Parietal lobe (tissue), 2 donors: ENCODE measurements around the gene ARG2. TPM values are rescaled to one million over a fixed set of nuclear protein-coding genes. Genes with fewer than 3 reads are reported as not detected.

ENCODE experiments used
- small RNA-seq: library from RNA; depleted of rRNA; stranded (forward); fragments of <200 nt; gene quantifications from one replicate; pipeline ENCODE3, GENCODE V24; 2014; ENCODE audit warnings: low replicate concordance
- total RNA-seq: library from RNA; depleted of rRNA; stranded (reverse); fragments of >200 nt; gene quantifications from one replicate; pipeline ENCODE4 v1.2.3, GENCODE V29; 2014

Gene ARG2
- 40.7 TPM for total RNA-seq

GRCh38 chr14:67619446-67620216 is at the start of gene ARG2:
Gene ARG2 (plus strand): TSS chr14:67619920. CDS start chr14:67619978, 58 bp downstream.

GRCh38 chr14:67599698-67600561 is 19.8 kb upstream of the ARG2 start, which contains the start of gene PIGH:
Gene PIGH (minus strand): TSS chr14:67600268. CDS start chr14:67600203, 65 bp downstream.

GRCh38 chr14:67674480-67675218 is 54.9 kb downstream of the ARG2 start, which contains the start of gene VTI1B:
Gene VTI1B (minus strand): TSS chr14:67674632. CDS start chr14:67674489, 143 bp downstream.

GRCh38 chr14:67695394-67695949 is 75.8 kb downstream of the ARG2 start, which contains the start of gene RDH11:
Gene RDH11 (minus strand): TSS chr14:67695764. CDS start chr14:67695703, 61 bp downstream.

Small RNAs within 50 kb of the gene (small RNA-seq; reads per million reads assigned to genes)
- not detected for gene AL132640.3
- not detected for gene RF00019
- not detected for gene RNA5SP386

Other genes with a start within 250 kb of the ARG2 start
- gene PLEK2, start 207.8 kb upstream of the ARG2 start, total RNA-seq = not detected
- gene TMEM229B, start 131.2 kb upstream of the ARG2 start, total RNA-seq = 19.1 TPM
- 37.2 TPM for gene PLEKHH1, start 86.6 kb upstream of the ARG2 start, total RNA-seq
- 29.4 TPM for gene PIGH, start 19.7 kb upstream of the ARG2 start, total RNA-seq
- 62.0 TPM for gene VTI1B, start 54.7 kb downstream of the ARG2 start, total RNA-seq
- gene RDH11, start 75.8 kb downstream of the ARG2 start, total RNA-seq = 124 TPM
- not detected for gene RDH12, start 82.0 kb downstream of the ARG2 start, total RNA-seq
- 56.0 TPM for gene ZFYVE26, start 196.7 kb downstream of the ARG2 start, total RNA-seq
- 13.5 TPM for gene RAD51B, start 199.9 kb downstream of the ARG2 start, total RNA-seq